Measurements from ENCODE around the gene BLZF1. TPM values are rescaled to one million over a fixed set of nuclear protein-coding genes. Genes with fewer than 3 reads are reported as not detected.

Gene BLZF1
- polyA plus RNA-seq, 1 donor = 22.5 TPM

Other genes starting within 250 kb of the BLZF1 start
- 24.2 TPM for gene NME7, start 398 bp upstream of the BLZF1 start, polyA plus RNA-seq
- 1.3 TPM for gene CCDC181, start 59.3 kb downstream of the BLZF1 start, polyA plus RNA-seq
- 12.1 TPM for gene SLC19A2, start 117.7 kb downstream of the BLZF1 start, polyA plus RNA-seq
- gene F5, start 218.3 kb downstream of the BLZF1 start, polyA plus RNA-seq = 0.30 TPM